Left renal pelvis (tissue), 4 donors: Measurements from ENCODE around the gene LGR5. TPM values are rescaled to one million over a fixed set of nuclear protein-coding genes. Genes with fewer than 3 reads are reported as not detected.

ENCODE experiments used
- DNase-seq, 4 donors: peaks; one replicate each; pipeline ENCODE4 v3.0.0-alpha.2; 2013; ENCODE audit warnings: low read depth in 4 of 4, low spot score in 3 of 4
- polyA plus RNA-seq, 4 donors: library from polyadenylated mRNA; unstranded; fragments of 120-200 nt; gene quantifications; one replicate each; pipeline ENCODE4 v1.2.1, GENCODE V29; 2013; ENCODE audit not compliant: insufficient read length in 4 of 4

LGR5 gene
- polyA plus RNA-seq, 4 donors: 5.1 to 21.9 (median 18.3) TPM

- no peak for DNase-seq
Measured at GRCh38 chr12:71582925-71583324, 143.3 kb downstream of the LGR5 start.

- DNase-seq: no peak
Measured at GRCh38 chr12:71584356-71584755, 144.8 kb downstream of the LGR5 start.

- no peak for DNase-seq
Measured at GRCh38 chr12:71585218-71585617, 145.6 kb downstream of the LGR5 start.

- no peak for DNase-seq
Measured at GRCh38 chr12:71587012-71587411, 147.4 kb downstream of the LGR5 start.

GRCh38 chr12:71589478-71589881 lies 149.9 kb downstream of the LGR5 start:
- no peak for DNase-seq

- no peak for DNase-seq
Measured at GRCh38 chr12:71591601-71592000, 152.0 kb downstream of the LGR5 start.

GRCh38 chr12:71592841-71593240 lies 153.2 kb downstream of the LGR5 start:
- no peak for DNase-seq

GRCh38 chr12:71594214-71594948 lies 154.8 kb downstream of the LGR5 start:
- no peak for DNase-seq

GRCh38 chr12:71599210-71599609 lies 159.6 kb downstream of the LGR5 start:
- no peak for DNase-seq

GRCh38 chr12:71601546-71601945 lies 161.9 kb downstream of the LGR5 start:
- DNase-seq: no peak

GRCh38 chr12:71602761-71603577 lies 163.4 kb downstream of the LGR5 start:
- no peak for DNase-seq

- DNase-seq: no peak
Measured at GRCh38 chr12:71605039-71605438, 165.4 kb downstream of the LGR5 start.

GRCh38 chr12:71607494-71608330 lies 168.1 kb downstream of the LGR5 start:
- no peak for DNase-seq

GRCh38 chr12:71610031-71610795 lies 170.6 kb downstream of the LGR5 start:
- no peak for DNase-seq

GRCh38 chr12:71621938-71622337 lies 182.3 kb downstream of the LGR5 start:
- DNase-seq: no peak

GRCh38 chr12:71625476-71625875 lies 185.9 kb downstream of the LGR5 start:
- no peak for DNase-seq

- no peak for DNase-seq
Measured at GRCh38 chr12:71626098-71626497, 186.5 kb downstream of the LGR5 start.

- no peak for DNase-seq
Measured at GRCh38 chr12:71626768-71627167, 187.2 kb downstream of the LGR5 start.

GRCh38 chr12:71627438-71628002 lies 187.9 kb downstream of the LGR5 start:
- DNase-seq: no peak
